DMS 273 treated with DMSO at 0.1 percent for 48 hours (cell line): ENCODE measurements around the gene NT5M.

Experiments used
- DNase-seq: peaks from one replicate; lab custom pipeline; 2025; lab: John Stamatoyannopoulos, UW

NT5M gene

GRCh38 chr17:17343896-17344506 lies 40.8 kb downstream of the NT5M start:
- no peak for DNase-seq

- no peak for DNase-seq
Observed at GRCh38 chr17:17344507-17345293, 41.5 kb downstream of the NT5M start.

GRCh38 chr17:17345294-17345597 lies 42.1 kb downstream of the NT5M start:
- DNase-seq: no peak

GRCh38 chr17:17345686-17346427 lies 42.7 kb downstream of the NT5M start:
- no peak for DNase-seq

GRCh38 chr17:17346428-17347233 lies 43.5 kb downstream of the NT5M start:
- DNase-seq: no peak

- DNase-seq: no peak
Observed at GRCh38 chr17:17347234-17347955, 44.2 kb downstream of the NT5M start.

GRCh38 chr17:17347956-17348871 lies 45.0 kb downstream of the NT5M start:
- DNase-seq: no peak

- DNase-seq: no peak
Observed at GRCh38 chr17:17348872-17349723, 45.9 kb downstream of the NT5M start.

GRCh38 chr17:17349724-17350106 lies 46.5 kb downstream of the NT5M start:
- DNase-seq: no peak

- DNase-seq: no peak
Observed at GRCh38 chr17:17350491-17351355, 47.5 kb downstream of the NT5M start.

- no peak for DNase-seq
Observed at GRCh38 chr17:17351356-17351891, 48.3 kb downstream of the NT5M start.

GRCh38 chr17:17351901-17352781 lies 49.0 kb downstream of the NT5M start:
- no peak for DNase-seq

GRCh38 chr17:17352836-17353624 lies 49.9 kb downstream of the NT5M start:
- no peak for DNase-seq

- no peak for DNase-seq
Observed at GRCh38 chr17:17353625-17354484, 50.7 kb downstream of the NT5M start.

GRCh38 chr17:17354560-17355349 lies 51.6 kb downstream of the NT5M start:
- peak; percentile 4 for DNase-seq
